ENCODE results near the gene YJEFN3. TPM values are rescaled to one million over a fixed set of nuclear protein-coding genes. Genes with fewer than 3 reads are reported as not detected.

The YJEFN3 gene
- total RNA-seq, 1 donor, result 0.43 TPM

GRCh38 chr19:19575411-19575810 lies 46.7 kb downstream of the YJEFN3 start:
- no peak for TF ChIP-seq CTCF (IDR thresholded peaks at IDR 0.05; ENCODE audit: insufficient read depth, low read depth, low read length)
- DNase-seq (ENCODE audit: low read depth), result no peak
- no peak overlapping the region for H3K4me3 ChIP-seq (ENCODE audit: low read depth, low read length)

GRCh38 chr19:19578252-19578651 lies 49.5 kb downstream of the YJEFN3 start:
- no peak for DNase-seq (ENCODE audit: low read depth)
- TF ChIP-seq CTCF (IDR thresholded peaks at IDR 0.05; ENCODE audit: insufficient read depth, low read depth, low read length), result no peak
- H3K4me3 ChIP-seq (ENCODE audit: low read depth, low read length), result no peak overlapping the region

- no peak for DNase-seq (ENCODE audit: low read depth)
- TF ChIP-seq CTCF (IDR thresholded peaks at IDR 0.05; ENCODE audit: insufficient read depth, low read depth, low read length), result no peak
Observed at GRCh38 chr19:19579533-19580361, 51.0 kb downstream of the YJEFN3 start.

GRCh38 chr19:19580418-19580817 lies 51.7 kb downstream of the YJEFN3 start:
- TF ChIP-seq CTCF (IDR thresholded peaks at IDR 0.05; ENCODE audit: insufficient read depth, low read depth, low read length), result no peak
- DNase-seq (ENCODE audit: low read depth), result no peak
- no peak overlapping the region for H3K4me3 ChIP-seq (ENCODE audit: low read depth, low read length)

More at GRCh38 chr19:19579533-19580361, 51.0 kb downstream of the YJEFN3 start:
- no peak overlapping the region for H3K4me3 ChIP-seq (ENCODE audit: low read depth, low read length)

- H3K4me3 ChIP-seq (ENCODE audit: low read depth, low read length), result no peak overlapping the region
- TF ChIP-seq CTCF (IDR thresholded peaks at IDR 0.05; ENCODE audit: insufficient read depth, low read depth, low read length), result no peak
- no peak for DNase-seq (ENCODE audit: low read depth)
Observed at GRCh38 chr19:19581391-19581790, 52.7 kb downstream of the YJEFN3 start.

- TF ChIP-seq CTCF (IDR thresholded peaks at IDR 0.05; ENCODE audit: insufficient read depth, low read depth, low read length), result no peak
- H3K4me3 ChIP-seq (ENCODE audit: low read depth, low read length), result no peak overlapping the region
- DNase-seq (ENCODE audit: low read depth), result no peak
Observed at GRCh38 chr19:19582471-19582870, 53.8 kb downstream of the YJEFN3 start.
